IPS-20b (cell line): Measurements from ENCODE around the gene TLE4.
"Not testable (repeated sequence)": the region's sequence is repeated elsewhere in the genome, so short reads cannot be mapped to it uniquely, and the experiment has no call there.

ENCODE experiments used
- H3K27ac ChIP-seq: one replicate; pipeline ENCODE4 v1.5.1; 2013; ENCODE audit warnings: low read length
- H3K27me3 ChIP-seq: 2 replicates; pipeline ENCODE4 v1.6.1; 2013; ENCODE audit warnings: mild to moderate bottlenecking, low read length, inconsistent platforms; ENCODE audit not compliant: insufficient read depth
- H3K36me3 ChIP-seq: 2 replicates; pipeline ENCODE4 v1.6.1; 2013; ENCODE audit warnings: low read depth, mild to moderate bottlenecking, inconsistent platforms, low read length, moderate library complexity; ENCODE audit not compliant: insufficient read depth
- H3K4me1 ChIP-seq: 2 replicates; pipeline ENCODE4 v1.6.1; 2013; ENCODE audit warnings: mild to moderate bottlenecking, control low read depth, inconsistent platforms, low read length, moderate library complexity; ENCODE audit not compliant: insufficient read depth
- H3K4me3 ChIP-seq: 2 replicates; pipeline ENCODE4 v1.5.1; 2013; ENCODE audit warnings: mild to moderate bottlenecking, low read length, inconsistent platforms
- H3K9ac ChIP-seq: 2 replicates; pipeline ENCODE4 v1.6.1; 2013; ENCODE audit warnings: low read depth, mild to moderate bottlenecking, inconsistent platforms, low read length, moderate library complexity
- H3K9me3 ChIP-seq: 2 replicates; pipeline ENCODE4 v1.6.1; 2013; ENCODE audit warnings: mild to moderate bottlenecking, low read depth, low read length, inconsistent platforms; ENCODE audit not compliant: insufficient read depth

The TLE4 gene

GRCh38 chr9:79584655-79584982, 12.9 kb downstream of the TLE4 start:
- Histone ChIP-seq H3K27me3 (no peaks in the 10 kb centered on the region), H3K36me3 (peaks cover 39% of the 10 kb centered on the region), H3K4me3 (no peak overlapping the region), H3K27ac (no peak overlapping the region), H3K4me1 (peaks cover 17% of the 10 kb centered on the region), H3K9ac (no peak overlapping the region), H3K9me3 (no peaks in the 10 kb centered on the region)

DNA sequence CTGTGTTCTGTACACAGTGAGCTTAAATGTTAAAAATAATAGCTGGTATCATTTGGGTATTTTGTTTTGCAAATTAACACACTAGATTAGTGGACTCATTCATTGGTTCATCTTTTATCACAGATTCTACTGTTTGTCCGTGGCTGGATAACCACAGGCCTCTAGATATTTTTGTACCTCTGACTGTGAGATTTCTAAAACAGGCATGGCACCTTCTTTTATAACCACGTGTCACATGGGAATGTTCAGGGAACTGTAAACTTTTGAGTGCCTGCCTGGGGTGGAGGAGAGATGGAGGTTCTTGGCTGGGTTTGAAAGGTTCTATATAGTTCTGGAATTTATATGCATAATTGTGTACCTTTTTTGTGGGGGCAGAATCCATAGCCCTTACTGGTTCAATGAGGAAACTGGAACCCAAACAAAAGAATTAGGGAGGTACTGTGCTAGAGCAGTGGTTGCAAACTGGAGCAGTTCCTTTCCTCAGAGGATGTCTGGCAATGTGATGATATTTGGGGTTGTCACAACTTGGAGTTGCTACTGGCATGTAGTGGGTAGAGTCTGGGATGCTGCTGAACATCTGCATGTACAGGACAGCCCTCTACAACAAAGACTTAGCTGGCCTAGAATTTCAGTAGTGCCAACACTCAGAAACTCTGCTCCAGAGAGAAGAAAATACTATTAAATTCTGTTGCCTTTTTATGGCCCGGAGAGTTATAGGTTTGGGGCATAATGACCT, 16.9 kb downstream of the TLE4 start:
- Histone ChIP-seq H3K9ac (no peak overlapping the region), H3K27me3 (no peaks in the 10 kb centered on the region), H3K36me3 (peaks cover 16% of the 10 kb centered on the region), H3K4me1 (peaks cover 5% of the 10 kb centered on the region; the same call in 1 of the 2 replicates), H3K4me3 (no peak overlapping the region), H3K27ac (no peak overlapping the region), H3K9me3 (no peaks in the 10 kb centered on the region)

GRCh38 chr9:79591458-79591857, 19.7 kb downstream of the TLE4 start:
- Histone ChIP-seq H3K27me3 (no peaks in the 10 kb centered on the region), H3K36me3 (peaks cover 25% of the 10 kb centered on the region), H3K9me3 (no peaks in the 10 kb centered on the region), H3K4me1 (no peaks in the 10 kb centered on the region), H3K9ac (no peak overlapping the region), H3K27ac (no peak overlapping the region), H3K4me3 (no peak overlapping the region)

GRCh38 chr9:79592726-79593493, 21.1 kb downstream of the TLE4 start:
- Histone ChIP-seq H3K4me3 (no peak overlapping the region), H3K9me3 (no peaks in the 10 kb centered on the region), H3K27me3 (no peaks in the 10 kb centered on the region), H3K4me1 (no peaks in the 10 kb centered on the region), H3K9ac (no peak overlapping the region), H3K36me3 (peaks cover 13% of the 10 kb centered on the region; the same call in 1 of the 2 replicates), H3K27ac (no peak overlapping the region)

- Histone ChIP-seq H3K9ac (no peak overlapping the region), H3K27me3 (no peaks in the 10 kb centered on the region), H3K36me3 (peaks cover 25% of the 10 kb centered on the region), H3K27ac (no peak overlapping the region), H3K9me3 (peaks cover 3% of the 10 kb centered on the region; the same call in 1 of the 2 replicates), H3K4me3 (no peak overlapping the region), H3K4me1 (no peaks in the 10 kb centered on the region)
Observed at GRCh38 chr9:79598562-79599345, 27.0 kb downstream of the TLE4 start.

GRCh38 chr9:79600466-79600865, 28.7 kb downstream of the TLE4 start:
- Histone ChIP-seq H3K27ac (no peak overlapping the region), H3K4me3 (no peak overlapping the region), H3K9me3 (peaks cover 3% of the 10 kb centered on the region; the same call in 1 of the 2 replicates), H3K36me3 (peaks cover 17% of the 10 kb centered on the region), H3K4me1 (no peaks in the 10 kb centered on the region), H3K9ac (no peak overlapping the region), H3K27me3 (no peaks in the 10 kb centered on the region)

DNA sequence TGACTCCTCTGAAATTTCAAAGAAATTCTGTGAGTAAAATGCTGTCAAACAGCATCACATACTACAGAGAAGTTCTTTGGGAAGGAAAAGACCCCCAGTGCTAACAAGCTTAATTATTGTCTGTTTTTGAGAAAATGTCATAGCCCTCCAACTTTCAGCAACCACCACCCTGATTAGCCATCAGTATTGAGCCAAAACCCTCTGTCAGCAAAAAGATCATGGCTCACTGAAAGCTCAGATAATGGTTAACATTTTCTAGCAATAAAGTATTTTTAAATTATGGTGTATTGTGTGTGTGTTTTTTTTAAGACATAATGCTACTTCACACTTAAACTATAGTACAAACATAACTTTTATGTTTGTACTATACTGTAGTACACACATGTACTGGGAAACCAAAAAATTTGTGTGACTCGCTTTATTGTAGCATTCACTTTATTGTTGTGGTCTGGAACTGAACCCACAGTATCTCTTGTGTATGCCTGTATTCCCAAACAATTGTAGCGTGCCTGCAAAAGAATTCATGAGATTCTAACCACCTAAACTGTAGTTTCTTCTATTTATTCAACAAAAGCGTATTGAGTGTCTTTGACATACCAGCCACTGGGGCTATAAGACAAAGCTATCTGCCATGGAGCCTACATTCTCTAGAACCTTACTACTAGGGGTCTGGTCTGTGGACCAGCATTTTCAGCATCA, 31.6 kb downstream of the TLE4 start:
- Histone ChIP-seq H3K4me3 (no peak overlapping the region), H3K9ac (no peak overlapping the region), H3K9me3 (peaks cover 3% of the 10 kb centered on the region; the same call in 1 of the 2 replicates), H3K4me1 (no peaks in the 10 kb centered on the region), H3K27ac (no peak overlapping the region), H3K36me3 (peaks cover 17% of the 10 kb centered on the region), H3K27me3 (no peaks in the 10 kb centered on the region)

GRCh38 chr9:79604149-79604548, 32.4 kb downstream of the TLE4 start:
- H3K27me3 ChIP-seq: no peaks in the 10 kb centered on the region
- H3K9ac ChIP-seq: no peak overlapping the region
- H3K36me3 ChIP-seq: peaks cover 17% of the 10 kb centered on the region
- H3K4me3 ChIP-seq: no peak overlapping the region
- H3K9me3 ChIP-seq: peaks cover 3% of the 10 kb centered on the region; the same call in 1 of the 2 replicates
- H3K27ac ChIP-seq: no peak overlapping the region
- 0 out of 2 replicates have a peak, but pooled peaks cover 2% of the 10 kb centered on the region for H3K4me1 ChIP-seq

- H3K9me3 ChIP-seq: peaks cover 3% of the 10 kb centered on the region; the same call in 1 of the 2 replicates
- peaks cover 17% of the 10 kb centered on the region for H3K36me3 ChIP-seq
- H3K4me1 ChIP-seq: peaks cover 9% of the 10 kb centered on the region; the same call in 1 of the 2 replicates
- H3K4me3 ChIP-seq: no peak overlapping the region
- H3K9ac ChIP-seq: no peak overlapping the region
- no peaks in the 10 kb centered on the region for H3K27me3 ChIP-seq
- no peak overlapping the region for H3K27ac ChIP-seq
Observed at GRCh38 chr9:79604921-79605562, 33.3 kb downstream of the TLE4 start.

GRCh38 chr9:79606529-79606928, 34.8 kb downstream of the TLE4 start:
- H3K9ac ChIP-seq, H3K27ac ChIP-seq, H3K4me3 ChIP-seq, H3K9me3 ChIP-seq, H3K36me3 ChIP-seq, H3K27me3 ChIP-seq: not testable (repeated sequence)
- H3K4me1 ChIP-seq: peaks cover 24% of the 10 kb centered on the region
